Lower leg skin (tissue), 4 donors: Measurements from ENCODE around the gene FCER1A. TPM values are rescaled to one million over a fixed set of nuclear protein-coding genes. Genes with fewer than 3 reads are reported as not detected.
"Not testable (repeated sequence)": the region's sequence is repeated elsewhere in the genome, so short reads cannot be mapped to it uniquely, and the experiment has no call there.

Experiments
- DNase-seq, 2 donors: peaks; one replicate each; pipeline ENCODE4 v3.0.0-alpha.2; 2019; ENCODE audit warnings: low spot score in 2 of 2
- H3K4me3 ChIP-seq: fragments of 200-600 bp; sonication (generic); 2 replicates; pipeline ENCODE4 v1.5.1; 2017; ENCODE audit warnings: mild to moderate bottlenecking, low read depth; ENCODE audit not compliant: poor library complexity, severe bottlenecking
- CTCF ChIP-seq, 3 donors: fragments of 450-650 bp; IDR thresholded peaks; one replicate each; pipeline ENCODE4 v1.5.1; 2016; ENCODE audit warnings: antibody characterized with exemption in 3 of 3, mild to moderate bottlenecking in 3 of 3, moderate library complexity in 2 of 3
- POLR2A ChIP-seq, 2 donors: fragments of 450-650 bp; IDR thresholded peaks; one replicate each; pipeline ENCODE4 v1.6.1; 2016 to 2017; ENCODE audit warnings: antibody characterized with exemption in 2 of 2, mild to moderate bottlenecking in 1 of 2, moderate library complexity in 1 of 2
- WGBS, 2 donors: methylation state at CpG; one replicate each; pipeline ENCODE4 v1.1.5; 2018; 5-methylcytosine and 5-hydroxymethylcytosine counted together
- intact Hi-C: fragments of 100-400 bp; cut with DNase I; formaldehyde crosslinking; loops from one replicate; pipeline ENCODE4 v1.15.0; 2023; ENCODE audit warnings: low total_unique reads
- total RNA-seq, 4 donors: library from RNA; depleted of rRNA; stranded (reverse); fragments of >200 nt; gene quantifications; one replicate each; pipeline ENCODE4 v1.1.0, GENCODE V29; 2016

FCER1A gene
- total RNA-seq, 4 donors from 2014 or later = 18.6 to 31.1 (median 25.2) TPM

- DNase-seq = no peak
- TF ChIP-seq CTCF (IDR thresholded peaks at IDR 0.05) (no peak), POLR2A (IDR thresholded peaks at IDR 0.05) (no peak)
- H3K4me3 ChIP-seq = no peak overlapping the region
- intact Hi-C loops = no loop called here
These were observed 35.9 kb downstream of the FCER1A start for GRCh38 chr1:159338018-159338417.

GRCh38 chr1:159339536-159339935 is 37.4 kb downstream of the FCER1A start:
- no peak for DNase-seq
- intact Hi-C loops = no loop called here
- H3K4me3 ChIP-seq = no peak overlapping the region
- TF ChIP-seq CTCF (IDR thresholded peaks at IDR 0.05) (no peak), POLR2A (IDR thresholded peaks at IDR 0.05) (no peak)
- WGBS, 2 donors = 73 to 74% methylated on average over 1 of the region's 1 CpG

- DNase-seq = no peak
- 35 to 41% methylated on average over 2 of the region's 2 CpGs for WGBS, 2 donors
- TF ChIP-seq POLR2A (IDR thresholded peaks at IDR 0.05) (no peak), CTCF (IDR thresholded peaks at IDR 0.05) (no peak)
- intact Hi-C loops = loop anchor here (5.0 kb wide), 1 partner anchor 294 kb away; no protein-coding TSS in a partner anchor
- no peak overlapping the region for H3K4me3 ChIP-seq
These were observed 39.6 kb downstream of the FCER1A start for GRCh38 chr1:159341736-159342135.

GRCh38 chr1:159342761-159343425 is 40.8 kb downstream of the FCER1A start:
- no peak overlapping the region for H3K4me3 ChIP-seq
- DNase-seq = no peak
- intact Hi-C loops = loop anchor here (5.0 kb wide), 1 partner anchor 296 kb away; no protein-coding TSS in a partner anchor
- TF ChIP-seq CTCF (IDR thresholded peaks at IDR 0.05) (no peak), POLR2A (IDR thresholded peaks at IDR 0.05) (no peak)
- 69 to 74% methylated on average over 4 of the region's 4 CpGs for WGBS, 2 donors

- WGBS, 2 donors = 70 to 83% methylated on average over 3 of the region's 3 CpGs
- intact Hi-C loops, DNase-seq, H3K4me3 ChIP-seq: not testable (repeated sequence)
These were observed 47.2 kb downstream of the FCER1A start for GRCh38 chr1:159349374-159349773.

GRCh38 chr1:159352436-159352835 is 50.3 kb downstream of the FCER1A start:
- no peak overlapping the region for H3K4me3 ChIP-seq
- DNase-seq = no peak
- WGBS, 2 donors = 72 to 96% methylated on average over 2 of the region's 2 CpGs
- TF ChIP-seq CTCF (IDR thresholded peaks at IDR 0.05) = no peak
- TF ChIP-seq POLR2A (IDR thresholded peaks at IDR 0.05) = no peak
- intact Hi-C loops = no loop called here

Other genes with a start within 250 kb of the FCER1A start
- gene AIM2, start 225.6 kb upstream of the FCER1A start, total RNA-seq = 1 to 10 TPM in 1 of 4 donors, under 1 TPM in 1, not detected in 2; 0.16 to 3.5 TPM
- gene CADM3, start 130.7 kb upstream of the FCER1A start, total RNA-seq = 10 to 100 TPM in 1 of 4 donors, 1 to 10 TPM in 3; 2.6 to 11.0 (median 6.6) TPM
- 100 to 1,000 TPM in 1 of 4 donors, 10 to 100 TPM in 3; 17.4 to 104 (median 46.9) TPM for gene ACKR1, start 97.5 kb upstream of the FCER1A start, total RNA-seq
- gene OR10J4, start 129.9 kb downstream of the FCER1A start, total RNA-seq = not detected
- not detected for gene OR10J1, start 137.4 kb downstream of the FCER1A start, total RNA-seq
- not detected for gene OR10J5, start 233.7 kb downstream of the FCER1A start, total RNA-seq